GM04503 (cell line): ENCODE data around the gene GNG2.

Source experiments
- DNase-seq: peaks from one replicate; pipeline ENCODE4 v3.0.0-alpha.2; 2012; ENCODE audit warnings: low read depth

GNG2 gene

GRCh38 chr14:51942971-51943370, 82.6 kb downstream of the GNG2 start:
- no peak for DNase-seq

DNA sequence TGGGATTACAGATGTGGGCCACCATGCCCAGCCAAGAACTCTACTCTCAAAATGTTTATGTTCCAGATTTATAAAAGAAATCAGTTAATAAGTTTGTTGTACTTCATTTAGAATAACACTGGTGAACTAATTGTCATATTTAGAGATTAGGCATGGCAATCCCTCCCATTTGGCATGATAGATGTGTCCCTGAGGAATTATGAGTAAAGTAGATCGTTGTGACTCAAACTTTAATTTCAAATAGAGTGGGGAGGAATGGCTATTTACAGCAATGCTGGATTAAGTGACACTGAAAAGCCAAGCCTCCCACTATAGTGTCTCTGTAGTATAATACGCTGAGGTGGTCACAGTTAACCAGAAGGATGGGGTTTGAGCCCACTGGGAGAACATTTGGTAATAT, 89.6 kb downstream of the GNG2 start:
- no peak for DNase-seq

GRCh38 chr14:51951656-51952055, 91.2 kb downstream of the GNG2 start:
- no peak for DNase-seq

DNA sequence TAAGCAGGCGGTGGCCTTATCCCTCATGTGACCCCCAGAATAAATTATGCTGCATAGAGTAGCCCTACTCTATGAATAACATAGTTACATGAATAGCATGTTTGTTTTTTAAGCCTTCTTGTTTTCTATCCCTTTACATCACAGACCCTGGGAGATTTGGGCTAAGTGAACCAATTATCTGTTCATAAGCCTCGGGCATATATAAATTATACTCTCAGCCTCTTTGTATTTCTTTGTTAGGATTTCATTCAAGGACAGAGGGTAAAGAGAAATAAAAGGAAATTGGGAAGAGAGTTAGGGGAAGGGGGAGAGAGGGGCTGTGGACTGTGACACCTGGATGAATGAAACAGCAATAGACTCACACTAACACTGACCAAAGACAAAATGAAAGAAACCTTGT, 93.6 kb downstream of the GNG2 start:
- DNase-seq = no peak

GRCh38 chr14:51954657-51955056, 94.2 kb downstream of the GNG2 start:
- DNase-seq = no peak

DNA sequence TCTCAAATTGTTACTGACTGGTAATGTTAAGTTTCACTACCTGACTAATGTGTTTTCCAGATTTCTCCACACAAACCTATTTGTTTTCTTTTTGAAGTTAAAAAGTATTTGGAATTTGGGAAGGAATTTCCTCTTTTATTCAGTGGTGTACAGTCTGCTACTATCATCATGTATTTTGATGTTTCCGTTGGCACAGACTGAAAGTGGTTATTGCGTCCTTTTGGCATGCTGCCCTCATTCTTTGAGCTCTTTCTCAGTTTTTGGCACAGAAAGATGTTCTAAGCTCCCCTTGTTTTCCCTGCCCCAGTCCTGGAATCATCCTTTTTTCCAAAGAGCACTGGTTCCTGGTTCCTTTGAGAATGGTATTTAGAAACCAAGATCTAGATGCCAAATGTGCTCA, 97.5 kb downstream of the GNG2 start:
- no peak for DNase-seq

DNA sequence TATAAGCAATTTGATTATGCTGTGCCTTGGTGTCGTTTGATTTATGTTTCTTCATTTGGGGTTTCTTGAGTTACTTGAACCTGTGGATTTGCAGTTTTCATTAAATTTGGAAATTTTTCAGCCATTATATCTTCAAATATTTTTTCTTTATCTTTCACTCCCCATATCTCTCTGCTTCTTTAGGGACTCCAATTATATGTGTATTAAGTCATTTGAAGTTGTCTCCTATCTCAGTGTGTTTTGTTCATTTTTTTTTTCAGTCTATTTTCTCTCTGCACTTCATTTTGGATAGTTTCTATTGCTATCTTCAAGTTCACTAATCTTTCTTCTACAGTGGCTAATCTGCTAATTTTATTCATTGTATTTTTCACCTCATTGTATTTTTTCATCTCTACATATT, 99.5 kb downstream of the GNG2 start:
- no peak for DNase-seq

- DNase-seq = no peak
Measured at GRCh38 chr14:51960866-51961265, 100.5 kb downstream of the GNG2 start.

- DNase-seq = no peak
Measured at GRCh38 chr14:51962711-51963110, 102.3 kb downstream of the GNG2 start.

GRCh38 chr14:51963286-51963685, 102.9 kb downstream of the GNG2 start:
- no peak for DNase-seq

DNA sequence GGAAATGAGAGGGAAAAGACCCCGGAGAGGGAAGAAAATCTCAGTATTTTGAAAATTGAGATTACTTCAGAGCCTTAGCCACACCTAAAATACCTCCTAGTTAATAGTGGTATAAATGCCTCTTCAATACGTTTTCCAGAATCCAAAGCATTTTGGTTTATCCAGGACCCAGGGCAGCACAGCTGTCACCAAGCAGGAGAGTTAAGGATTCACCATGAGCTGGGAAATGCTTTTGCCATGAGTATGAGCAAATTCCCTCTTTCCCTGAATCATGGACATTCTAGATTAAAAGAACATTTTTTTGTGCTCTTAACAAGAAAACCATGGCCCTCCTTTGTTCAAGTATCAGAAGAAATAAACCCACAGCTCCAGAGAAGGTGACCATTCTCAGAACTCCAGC, 107.1 kb downstream of the GNG2 start:
- DNase-seq = no peak

GRCh38 chr14:51969852-51970540, 109.6 kb downstream of the GNG2 start:
- no peak for DNase-seq

DNA sequence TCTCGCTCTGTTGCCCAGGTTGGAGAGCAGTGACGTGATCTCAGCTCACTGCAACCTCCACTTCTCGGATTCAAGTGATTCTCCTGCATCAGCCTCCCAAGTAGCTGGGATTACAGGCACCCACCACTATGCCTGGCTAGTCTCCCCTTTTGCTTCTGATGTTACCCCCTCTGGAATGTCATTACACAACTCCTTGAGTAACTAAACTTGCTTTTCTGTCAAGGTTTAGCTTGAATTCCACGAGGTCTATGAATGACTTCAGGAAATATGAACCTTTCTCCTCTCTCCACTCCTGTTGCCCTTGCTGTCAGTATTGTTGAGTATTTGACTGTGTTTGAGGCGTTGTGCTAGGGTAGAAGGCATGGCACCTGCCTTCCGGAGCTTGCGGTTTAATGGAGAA, 112.2 kb downstream of the GNG2 start:
- no peak for DNase-seq

- DNase-seq = no peak
Measured at GRCh38 chr14:51977075-51977474, 116.7 kb downstream of the GNG2 start.

DNA sequence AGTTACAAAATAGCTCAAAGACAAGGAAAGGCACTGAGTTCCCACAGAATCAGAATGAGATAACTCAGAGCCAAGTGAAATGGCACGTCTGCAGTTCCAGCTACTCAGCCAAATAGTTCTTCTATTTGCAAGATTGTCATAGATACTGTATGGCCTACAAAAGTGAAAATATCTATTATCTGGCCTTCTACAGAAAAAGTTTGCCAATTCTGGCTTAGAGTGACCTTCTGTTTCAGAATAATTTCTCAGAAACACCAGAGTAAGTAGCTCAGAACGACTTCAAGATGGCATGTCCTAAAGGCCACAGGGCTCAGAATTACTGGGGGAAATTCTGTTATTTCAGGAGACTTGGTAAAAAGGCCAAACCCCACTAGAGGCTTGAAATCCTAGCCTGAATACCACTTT, 118.3 kb downstream of the GNG2 start:
- DNase-seq = no peak

DNA sequence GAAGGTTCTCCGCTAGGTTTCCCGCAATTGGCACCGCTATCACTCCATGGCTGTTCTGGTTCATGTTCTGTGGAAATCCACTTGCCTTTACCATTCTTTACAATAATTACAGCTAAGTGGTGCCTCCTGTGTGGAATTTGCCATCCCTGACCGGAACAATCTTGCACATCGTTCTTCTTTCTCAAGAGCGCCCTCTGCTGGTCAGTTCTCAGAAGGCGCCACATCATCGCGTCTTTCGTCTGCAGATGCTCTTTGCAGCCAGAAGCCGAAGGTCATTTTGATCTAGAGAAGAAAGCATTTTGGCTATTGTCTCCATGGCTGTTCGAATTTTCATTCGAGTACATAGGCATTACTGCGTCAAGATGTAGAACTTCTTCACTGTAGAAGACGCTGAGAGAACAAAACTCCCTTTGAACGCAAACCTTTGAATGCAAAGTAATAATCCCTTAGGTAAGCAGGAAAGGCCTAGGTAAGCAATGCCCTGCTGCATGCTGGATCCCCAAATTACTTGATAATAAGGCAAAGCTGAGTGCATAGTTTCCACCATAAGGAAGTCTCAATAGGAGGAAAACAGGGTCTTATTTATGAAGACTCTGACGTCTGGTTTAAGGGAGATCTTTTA, 118.8 kb downstream of the GNG2 start:
- DNase-seq = no peak

DNA sequence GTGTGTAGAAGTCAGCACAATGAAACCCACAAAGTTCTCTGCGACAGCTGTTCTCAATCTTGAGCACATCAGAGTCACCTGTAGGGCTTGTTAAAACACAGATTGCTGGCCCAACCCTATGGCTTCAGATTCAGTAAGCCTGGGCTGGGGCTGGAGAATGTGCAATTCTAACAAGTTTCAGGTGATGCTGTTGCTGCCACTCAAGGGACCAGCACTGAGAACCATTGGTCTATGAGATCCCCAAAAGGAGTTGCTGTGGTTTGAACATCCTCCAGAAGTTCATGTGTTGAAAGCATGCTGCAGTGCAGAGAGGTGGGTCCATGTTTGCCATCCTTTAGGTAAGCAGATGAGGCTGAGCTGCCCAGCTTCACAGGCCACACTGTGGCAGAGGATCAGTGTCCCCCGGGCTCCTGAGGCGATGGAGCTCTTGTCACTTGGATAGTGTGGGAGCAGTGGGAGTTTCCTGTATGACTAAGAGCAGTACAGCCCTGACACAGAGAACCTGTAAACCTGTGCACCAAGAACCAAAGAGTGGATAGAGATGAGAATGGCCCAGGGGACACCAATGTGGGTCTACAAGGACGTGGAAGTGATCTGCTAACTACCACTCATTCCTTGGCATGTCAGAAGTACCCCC, 120.9 kb downstream of the GNG2 start:
- no peak for DNase-seq

DNA sequence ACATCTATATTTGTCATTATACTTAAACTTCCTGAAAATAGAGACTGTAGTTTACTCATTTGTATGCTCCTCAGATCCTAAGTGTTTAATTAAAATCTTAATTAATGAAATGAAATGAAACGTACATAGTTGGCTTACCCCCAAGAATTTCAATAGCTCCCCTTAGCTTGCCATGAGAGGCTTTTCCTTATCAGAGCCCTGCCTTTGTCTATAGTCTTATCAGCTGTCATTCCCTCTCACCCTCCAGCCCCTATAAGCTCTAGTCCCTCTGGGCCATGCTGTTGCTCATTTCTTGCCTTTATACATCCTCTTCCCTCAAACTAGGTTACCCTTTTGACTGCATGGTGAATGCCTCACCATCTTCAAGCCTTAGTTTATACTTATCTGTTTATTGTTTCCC, 127.8 kb downstream of the GNG2 start:
- no peak for DNase-seq

- DNase-seq = peak; percentile 64
Measured at GRCh38 chr14:51989293-51990234, 129.2 kb downstream of the GNG2 start, which contains the start of gene RTRAF. Gene RTRAF, plus strand, starts transcription at chr14:51989546. Its CDS starts 94 bp downstream, at chr14:51989640.

DNA sequence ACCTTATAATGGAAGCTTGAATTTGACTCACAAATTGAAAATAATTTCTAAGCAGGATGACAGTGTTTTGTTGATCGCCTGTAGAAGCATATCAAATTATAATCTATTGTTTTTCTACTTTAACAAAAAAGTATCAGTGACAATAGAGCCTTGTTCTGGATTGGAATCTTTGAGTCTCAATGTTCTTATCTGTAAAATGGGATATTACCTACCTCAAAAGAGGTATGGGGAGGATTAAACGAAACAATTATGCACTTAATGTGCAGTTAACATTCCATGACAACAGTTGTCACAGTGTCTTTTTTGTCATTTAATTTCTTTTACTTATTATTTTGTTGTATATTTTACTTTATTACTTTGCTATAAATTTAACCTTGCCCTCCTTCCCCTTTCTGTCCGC, 130.1 kb downstream of the GNG2 start:
- no peak for DNase-seq

GRCh38 chr14:51993285-51993920, 133.0 kb downstream of the GNG2 start:
- DNase-seq = no peak
